GM23338 (cell line): ENCODE results near the gene SYT7. TPM values are rescaled to one million over a fixed set of nuclear protein-coding genes. Genes with fewer than 3 reads are reported as not detected.

Experiments
- ATAC-seq: fragments of 200-7000 bp; cut with Tn5 transposase; 3 replicates; pipeline ENCODE4 v1.9.1; 2020
- DNase-seq: peaks from one replicate; pipeline ENCODE4 v3.0.0-alpha.2; 2015; ENCODE audit warnings: low spot score
- H2AFZ ChIP-seq: fragments of 200-600 bp; sonication (generic); 2 replicates; pipeline ENCODE4 v1.8.0; 2016; ENCODE audit warnings: antibody characterized with exemption, mild to moderate bottlenecking, moderate library complexity
- H3F3A ChIP-seq: fragments of 200-600 bp; sonication (generic); replicated peaks from 2 replicates; pipeline ENCODE4 v1.8.0; 2017; ENCODE audit warnings: antibody characterized with exemption, mixed run types, low read depth
- H3K27ac ChIP-seq: fragments of 200-600 bp; sonication (generic); 2 replicates; pipeline ENCODE4 v1.6.1; 2016; ENCODE audit warnings: low read depth
- H3K27me3 ChIP-seq: fragments of 200-600 bp; sonication (generic); 2 replicates; pipeline ENCODE4 v1.8.0; 2016; ENCODE audit warnings: mild to moderate bottlenecking, mixed run types, moderate library complexity; ENCODE audit not compliant: insufficient read depth
- H3K36me3 ChIP-seq: fragments of 200-600 bp; sonication (generic); 2 replicates; pipeline ENCODE4 v1.8.0; 2016; ENCODE audit warnings: mild to moderate bottlenecking; ENCODE audit not compliant: insufficient read depth
- H3K4me1 ChIP-seq: fragments of 200-600 bp; sonication (generic); 2 replicates; pipeline ENCODE4 v1.8.0; 2016; ENCODE audit warnings: mild to moderate bottlenecking, moderate library complexity; ENCODE audit not compliant: insufficient read depth
- H3K4me2 ChIP-seq: fragments of 200-600 bp; sonication (generic); 2 replicates; pipeline ENCODE4 v1.7.1; 2017; ENCODE audit warnings: mixed run types
- H3K4me3 ChIP-seq: fragments of 200-600 bp; sonication (generic); 2 replicates; pipeline ENCODE4 v1.6.1; 2016; ENCODE audit warnings: mixed run types
- H3K79me2 ChIP-seq: fragments of 200-600 bp; sonication (generic); replicated peaks from 2 replicates; pipeline ENCODE4 v1.8.0; 2017; ENCODE audit warnings: mild to moderate bottlenecking; ENCODE audit not compliant: insufficient read depth
- H3K9me2 ChIP-seq: fragments of 200-600 bp; sonication (generic); 2 replicates; pipeline ENCODE4 v1.8.0; 2017; ENCODE audit not compliant: insufficient read depth
- H4K20me1 ChIP-seq: fragments of 200-600 bp; sonication (generic); replicated peaks from 2 replicates; pipeline ENCODE4 v1.8.0; 2017; ENCODE audit warnings: mild to moderate bottlenecking; ENCODE audit not compliant: insufficient read depth
- H3K27ac Mint-ChIP-seq: 2 replicates; pipeline ENCODE4 v1.8.0; 2020; ENCODE audit warnings: inconsistent platforms, mild to moderate bottlenecking, moderate library complexity, mixed read lengths
- H3K27me3 Mint-ChIP-seq: 3 replicates; pipeline ENCODE4 v1.8.0; 2022; ENCODE audit warnings: low read depth, mild to moderate bottlenecking, moderate library complexity, mixed read lengths, inconsistent platforms; ENCODE audit not compliant: insufficient read depth, poor library complexity
- H3K36me3 Mint-ChIP-seq: 3 replicates; pipeline ENCODE4 v1.8.0; 2021; ENCODE audit warnings: low read depth, mild to moderate bottlenecking, inconsistent platforms, moderate library complexity, mixed read lengths
- H3K4me1 Mint-ChIP-seq: 3 replicates; pipeline ENCODE4 v1.8.0; 2020; ENCODE audit warnings: mild to moderate bottlenecking, inconsistent platforms, mixed read lengths
- H3K4me3 Mint-ChIP-seq: 3 replicates; pipeline ENCODE4 v1.8.0; 2021; ENCODE audit warnings: moderate library complexity, mild to moderate bottlenecking, inconsistent platforms, mixed read lengths
- H3K9me3 Mint-ChIP-seq: 3 replicates; pipeline ENCODE4 v1.8.0; 2020; ENCODE audit warnings: moderate library complexity, mild to moderate bottlenecking, inconsistent platforms, mixed read lengths
- CREB1 ChIP-seq: fragments of 250-450 bp; sonication (Bioruptor Pico); IDR thresholded peaks from 2 replicates; pipeline ENCODE4 v1.5.0; 2020; ENCODE audit warnings: low read depth, mild to moderate bottlenecking, moderate library complexity
- CTCF ChIP-seq, 2 experiments: fragments of 200-600 bp in 1 of 2; sonication (generic) in 1 of 2; conservative IDR thresholded peaks; 2 replicates each; pipeline versions ENCODE4 v1.5.1 to v1.6.1; 2016 to 2017; ENCODE audit warnings: antibody characterized with exemption in 2 of 2, low read depth in 2 of 2, mild to moderate bottlenecking in 2 of 2, moderate library complexity in 1 of 2
- ETS1 ChIP-seq: IDR thresholded peaks from 2 replicates; pipeline ENCODE4 v1.6.1; 2016; ENCODE audit warnings: antibody characterized with exemption
- EZH2 ChIP-seq: fragments of 200-600 bp; sonication (generic); IDR thresholded peaks from one replicate; pipeline ENCODE4 v1.8.0; 2017; ENCODE audit warnings: antibody characterized with exemption, mild to moderate bottlenecking, low read depth; ENCODE audit not compliant: unreplicated experiment
- EZH2phosphoT487 ChIP-seq: fragments of 200-600 bp; sonication (generic); IDR thresholded peaks from one replicate; pipeline ENCODE4 v1.8.1; 2018; ENCODE audit warnings: antibody characterized with exemption; ENCODE audit not compliant: unreplicated experiment
- JUNB ChIP-seq: IDR thresholded peaks from one replicate; pipeline ENCODE4 v1.6.1; 2016; ENCODE audit warnings: antibody characterized with exemption; ENCODE audit not compliant: unreplicated experiment
- NANOG ChIP-seq: IDR thresholded peaks from 2 replicates; pipeline ENCODE4 v1.6.1; 2016; ENCODE audit warnings: antibody characterized with exemption, borderline replicate concordance
- POLR2AphosphoS5 ChIP-seq: IDR thresholded peaks from 2 replicates; pipeline ENCODE4 v1.6.1; 2016; ENCODE audit warnings: antibody characterized with exemption, low read depth
- REST ChIP-seq: IDR thresholded peaks from one replicate; pipeline ENCODE4 v1.6.1; 2018; ENCODE audit warnings: antibody characterized with exemption; ENCODE audit not compliant: unreplicated experiment
- STAT1 ChIP-seq: IDR thresholded peaks from one replicate; pipeline ENCODE4 v1.6.1; 2016; ENCODE audit warnings: antibody characterized with exemption; ENCODE audit not compliant: unreplicated experiment
- ZNF114 ChIP-seq: fragments of 250-450 bp; sonication (Bioruptor Pico); IDR thresholded peaks from 2 replicates; pipeline ENCODE4 v1.5.0; 2020; ENCODE audit warnings: mild to moderate bottlenecking, moderate library complexity
- ZNF331 ChIP-seq: fragments of 250-450 bp; sonication (Bioruptor Pico); IDR thresholded peaks from 2 replicates; pipeline ENCODE4 v1.5.0; 2020; ENCODE audit warnings: low read depth, mild to moderate bottlenecking, moderate library complexity
- ZNF462 ChIP-seq: fragments of 250-450 bp; sonication (Bioruptor Pico); IDR thresholded peaks from 2 replicates; pipeline ENCODE4 v1.5.0; 2020; ENCODE audit warnings: mild to moderate bottlenecking, moderate library complexity
- polyA plus RNA-seq: library from polyadenylated mRNA; unstranded; fragments of >200 nt; fragmentation: Nextera tagmentation; extraction: Ambion mirVana; gene quantifications from 2 replicates; pipeline ENCODE4 v1.2.1, GENCODE V29; 2016
- total RNA-seq: library from RNA; depleted of rRNA; stranded (reverse); fragments of >200 nt; shearing (Covaris generic); gene quantifications from 2 replicates; pipeline ENCODE4 v1.2.3, GENCODE V29; 2014

The SYT7 gene
- total and polyA plus RNA-seq, 2 experiments from 2014 or later, result 1.6 to 10.3 TPM

- ATAC-seq (no peak), DNase-seq (no peak)
- H3K36me3 Mint-ChIP-seq, result no peaks in the 10 kb centered on the region; the same call in 2 of the 3 replicates
- no peaks in the 10 kb centered on the region for H3K9me2 ChIP-seq
- peaks cover 19% of the 10 kb centered on the region for H3K4me1 Mint-ChIP-seq
- H3K79me2 ChIP-seq, result no peaks in the 10 kb centered on the region
- no peak overlapping the region for H3K27ac Mint-ChIP-seq
- no peaks in the 10 kb centered on the region for H4K20me1 ChIP-seq
- no peak overlapping the region for H3K4me3 ChIP-seq
- H3K4me2 ChIP-seq, result no peak overlapping the region
- no peak overlapping the region for H3K27ac ChIP-seq
- H3K4me3 Mint-ChIP-seq, result no peak overlapping the region
- no peak overlapping the region for H2AFZ ChIP-seq
- no peaks in the 10 kb centered on the region for H3K9me3 Mint-ChIP-seq
- TF ChIP-seq EZH2phosphoT487 (no peak), STAT1 (no peak), POLR2AphosphoS5 (no peak), NANOG (no peak), ZNF331 (CRISPR knock-in tag) (no peak), ZNF462 (CRISPR knock-in tag) (no peak), JUNB (no peak), REST (no peak), ETS1 (no peak), CREB1 (no peak), ZNF114 (CRISPR knock-in tag) (no peak), CTCF (conservative IDR thresholded peaks at IDR 0.05; ENCODE audit: low read depth in 2 of 2) (no peak), EZH2 (no peak)
- peaks cover 18% of the 10 kb centered on the region for H3K27me3 Mint-ChIP-seq
- no peaks in the 10 kb centered on the region for H3F3A ChIP-seq
- H3K4me1 ChIP-seq, result 0 out of 2 replicates have a peak, but pooled peaks cover 6% of the 10 kb centered on the region
- no peaks in the 10 kb centered on the region for H3K36me3 ChIP-seq
- no peaks in the 10 kb centered on the region for H3K27me3 ChIP-seq
Observed at GRCh38 chr11:61607920-61608599, 27.2 kb upstream of the SYT7 start.
